Measurements from ENCODE around the gene EBNA1BP2.

The EBNA1BP2 gene

GRCh38 chr1:43184388-43184787 lies 12.3 kb upstream of the EBNA1BP2 start:
- Histone ChIP-seq H4K20me1 (ENCODE audit: low read depth, low read length) (no peaks in the 10 kb centered on the region), H2AFZ (ENCODE audit: low read depth, low read length, severe bottlenecking) (no peak overlapping the region), H3K9me3 (ENCODE audit: insufficient read depth, low read length) (no peaks in the 10 kb centered on the region), H3K4me2 (ENCODE audit: low read depth, low read length, poor library complexity, severe bottlenecking) (no peak overlapping the region), H3K9me2 (replicated peaks; ENCODE audit: insufficient read depth, low read length) (no peaks in the 10 kb centered on the region), H3K27me3 (ENCODE audit: low read length) (no peaks in the 10 kb centered on the region), H3K9ac (ENCODE audit: low read length) (no peak overlapping the region), H3K27ac (ENCODE audit: low read depth, low read length) (no peak overlapping the region), H3K36me3 (ENCODE audit: low read length) (no peaks in the 10 kb centered on the region), H3F3A (ENCODE audit: insufficient read depth) (no peaks in the 10 kb centered on the region), H3K4me3 (ENCODE audit: insufficient read depth, low read length, poor library complexity, severe bottlenecking) (no peak overlapping the region), H3K79me2 (ENCODE audit: insufficient read depth, low read length) (no peaks in the 10 kb centered on the region)
- no peak for TF ChIP-seq EZH2phosphoT487 (conservative IDR thresholded peaks at IDR 0.05; ENCODE audit: low read length)
- no peak for TF ChIP-seq CTCF (IDR thresholded peaks at IDR 0.05; ENCODE audit: insufficient read depth, low read length, poor library complexity, severe bottlenecking)

GRCh38 chr1:43177691-43178090 lies 5.6 kb upstream of the EBNA1BP2 start:
- TF ChIP-seq EZH2phosphoT487 (conservative IDR thresholded peaks at IDR 0.05; ENCODE audit: low read length) = no peak
- no peak for TF ChIP-seq CTCF (IDR thresholded peaks at IDR 0.05; ENCODE audit: insufficient read depth, low read length, poor library complexity, severe bottlenecking)
- no peaks in the 10 kb centered on the region for H4K20me1 ChIP-seq (ENCODE audit: low read depth, low read length)

GRCh38 chr1:43174873-43175272 lies 2.8 kb upstream of the EBNA1BP2 start:
- H3F3A ChIP-seq (ENCODE audit: insufficient read depth) = no peaks in the 10 kb centered on the region
- no peak overlapping the region for H3K27ac ChIP-seq (ENCODE audit: low read depth, low read length)
- H3K36me3 ChIP-seq (ENCODE audit: low read length) = no peaks in the 10 kb centered on the region
- no peaks in the 10 kb centered on the region for H3K9me3 ChIP-seq (ENCODE audit: insufficient read depth, low read length)
- no peak overlapping the region for H3K4me2 ChIP-seq (ENCODE audit: low read depth, low read length, poor library complexity, severe bottlenecking)
- no peak overlapping the region for H2AFZ ChIP-seq (ENCODE audit: low read depth, low read length, severe bottlenecking)
- no peaks in the 10 kb centered on the region for H4K20me1 ChIP-seq (ENCODE audit: low read depth, low read length)
- no peaks in the 10 kb centered on the region for H3K27me3 ChIP-seq (ENCODE audit: low read length)
- H3K4me3 ChIP-seq (ENCODE audit: insufficient read depth, low read length, poor library complexity, severe bottlenecking) = no peak overlapping the region
- no peak overlapping the region for H3K9ac ChIP-seq (ENCODE audit: low read length)
- peaks cover 21% of the 10 kb centered on the region for H3K79me2 ChIP-seq (ENCODE audit: insufficient read depth, low read length)
- H3K9me2 ChIP-seq (replicated peaks; ENCODE audit: insufficient read depth, low read length) = no peaks in the 10 kb centered on the region
- no peak for TF ChIP-seq EZH2phosphoT487 (conservative IDR thresholded peaks at IDR 0.05; ENCODE audit: low read length)
- TF ChIP-seq CTCF (IDR thresholded peaks at IDR 0.05; ENCODE audit: insufficient read depth, low read length, poor library complexity, severe bottlenecking) = no peak

More at GRCh38 chr1:43177691-43178090, 5.6 kb upstream of the EBNA1BP2 start:
- H3K27ac ChIP-seq (ENCODE audit: low read depth, low read length) = no peak overlapping the region
- no peaks in the 10 kb centered on the region for H3K36me3 ChIP-seq (ENCODE audit: low read length)
- H3K9me3 ChIP-seq (ENCODE audit: insufficient read depth, low read length) = no peaks in the 10 kb centered on the region
- H3K79me2 ChIP-seq (ENCODE audit: insufficient read depth, low read length) = no peaks in the 10 kb centered on the region
- H3K4me3 ChIP-seq (ENCODE audit: insufficient read depth, low read length, poor library complexity, severe bottlenecking) = no peak overlapping the region
- H3F3A ChIP-seq (ENCODE audit: insufficient read depth) = no peaks in the 10 kb centered on the region
- H3K27me3 ChIP-seq (ENCODE audit: low read length) = no peaks in the 10 kb centered on the region
- no peak overlapping the region for H2AFZ ChIP-seq (ENCODE audit: low read depth, low read length, severe bottlenecking)
- no peak overlapping the region for H3K9ac ChIP-seq (ENCODE audit: low read length)
- H3K4me2 ChIP-seq (ENCODE audit: low read depth, low read length, poor library complexity, severe bottlenecking) = no peak overlapping the region
- no peaks in the 10 kb centered on the region for H3K9me2 ChIP-seq (replicated peaks; ENCODE audit: insufficient read depth, low read length)
